Myocyte (in vitro differentiated cells): Measurements from ENCODE around the gene ISLR. TPM values are rescaled to one million over a fixed set of nuclear protein-coding genes. Genes with fewer than 3 reads are reported as not detected.

Experiments
- DNase-seq: peaks from one replicate; pipeline ENCODE4 v3.0.0-alpha.2; 2012; ENCODE audit warnings: low read depth
- polyA plus RNA-seq: library from polyadenylated mRNA; unstranded; fragments of >200 nt; gene quantifications from one replicate; pipeline ENCODE4 v1.2.1, GENCODE V29; 2012; ENCODE audit warnings: missing spikeins
- total RNA-seq: library from RNA; depleted of rRNA; stranded (reverse); fragments of >200 nt; gene quantifications from 2 replicates; pipeline ENCODE4 v1.2.3, GENCODE V29; 2014

The ISLR gene
- total RNA-seq: 0.31 and 2.2 TPM in 2 replicates
- 3.6 TPM for polyA plus RNA-seq

DNA sequence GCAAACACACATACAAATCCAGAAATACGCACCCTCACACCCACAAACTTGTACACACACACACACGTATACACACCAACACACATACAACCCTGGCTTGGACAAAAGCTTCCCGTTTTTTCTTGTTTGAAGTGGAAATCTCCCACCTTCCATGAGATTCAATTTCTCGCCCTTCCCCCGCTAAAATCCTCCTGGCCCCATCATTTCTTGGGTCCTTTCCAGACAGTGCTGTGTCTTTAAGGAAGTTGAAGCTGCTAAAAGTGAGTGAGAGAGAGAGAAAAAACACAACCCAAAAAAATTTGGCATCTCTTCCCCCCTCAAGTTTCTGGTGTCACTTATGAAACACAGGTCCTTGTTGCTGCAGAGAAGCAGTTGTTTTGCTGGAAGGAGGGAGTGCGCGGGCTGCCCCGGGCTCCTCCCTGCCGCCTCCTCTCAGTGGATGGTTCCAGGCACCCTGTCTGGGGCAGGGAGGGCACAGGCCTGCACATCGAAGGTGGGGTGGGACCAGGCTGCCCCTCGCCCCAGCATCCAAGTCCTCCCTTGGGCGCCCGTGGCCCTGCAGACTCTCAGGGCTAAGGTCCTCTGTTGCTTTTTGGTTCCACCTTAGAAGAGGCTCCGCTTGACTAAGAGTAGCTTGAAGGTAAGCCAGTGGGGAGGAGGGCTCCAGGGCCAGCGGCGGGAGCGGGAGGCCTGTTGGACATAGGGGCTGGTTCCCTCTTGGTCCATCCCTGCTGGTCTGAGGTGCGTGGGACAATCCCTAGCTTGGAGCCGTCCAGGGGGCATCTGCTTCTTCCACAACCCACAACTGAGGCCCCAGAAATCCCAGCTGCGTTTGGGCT is at the start of gene ISLR:
Gene ISLR, plus strand, starts transcription at position 331 of the 839 bp plus-strand sequence. CDS start 1,149 bp downstream, outside the sequence.
- peak; percentile 32 for DNase-seq

DNA sequence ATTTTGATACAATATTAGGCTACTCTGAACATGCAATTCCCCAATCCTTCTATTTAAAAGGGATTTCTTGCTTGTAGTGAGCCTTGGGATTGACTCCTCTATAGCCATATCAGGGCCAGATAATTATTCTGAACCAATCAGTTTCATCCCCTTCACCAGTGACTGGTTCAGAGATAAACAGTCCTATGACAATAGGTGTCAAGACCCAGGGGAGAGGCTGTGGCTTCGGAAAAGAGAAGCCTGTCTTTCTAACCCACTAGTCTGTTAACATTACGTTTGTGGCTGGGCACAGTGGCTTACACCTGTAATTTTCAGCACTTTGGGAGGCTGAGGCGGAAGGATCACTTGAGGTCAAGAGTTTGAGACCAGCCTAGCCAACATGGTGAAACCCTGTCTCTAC is 49.3 kb upstream of the ISLR start:
- no peak for DNase-seq

DNA sequence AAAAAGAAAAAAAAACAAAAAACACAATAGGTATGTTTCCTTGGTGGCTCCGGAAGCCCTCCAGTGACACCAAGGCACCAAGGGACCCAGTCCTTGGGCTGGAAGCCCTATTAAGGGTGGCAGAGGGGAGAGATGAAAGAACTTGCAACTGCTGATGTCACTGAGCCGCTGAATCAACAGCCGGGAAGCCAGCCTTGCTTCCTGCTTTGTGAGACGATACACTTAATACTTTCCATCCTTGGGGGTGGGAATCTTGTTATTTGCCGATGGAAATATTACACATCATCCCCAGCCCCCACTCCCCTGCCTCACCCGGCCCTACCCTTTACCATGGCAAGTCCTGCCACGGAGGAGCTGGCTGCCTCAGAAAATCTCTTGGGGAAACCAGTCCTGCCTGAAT is 48.8 kb upstream of the ISLR start:
- no peak for DNase-seq

DNA sequence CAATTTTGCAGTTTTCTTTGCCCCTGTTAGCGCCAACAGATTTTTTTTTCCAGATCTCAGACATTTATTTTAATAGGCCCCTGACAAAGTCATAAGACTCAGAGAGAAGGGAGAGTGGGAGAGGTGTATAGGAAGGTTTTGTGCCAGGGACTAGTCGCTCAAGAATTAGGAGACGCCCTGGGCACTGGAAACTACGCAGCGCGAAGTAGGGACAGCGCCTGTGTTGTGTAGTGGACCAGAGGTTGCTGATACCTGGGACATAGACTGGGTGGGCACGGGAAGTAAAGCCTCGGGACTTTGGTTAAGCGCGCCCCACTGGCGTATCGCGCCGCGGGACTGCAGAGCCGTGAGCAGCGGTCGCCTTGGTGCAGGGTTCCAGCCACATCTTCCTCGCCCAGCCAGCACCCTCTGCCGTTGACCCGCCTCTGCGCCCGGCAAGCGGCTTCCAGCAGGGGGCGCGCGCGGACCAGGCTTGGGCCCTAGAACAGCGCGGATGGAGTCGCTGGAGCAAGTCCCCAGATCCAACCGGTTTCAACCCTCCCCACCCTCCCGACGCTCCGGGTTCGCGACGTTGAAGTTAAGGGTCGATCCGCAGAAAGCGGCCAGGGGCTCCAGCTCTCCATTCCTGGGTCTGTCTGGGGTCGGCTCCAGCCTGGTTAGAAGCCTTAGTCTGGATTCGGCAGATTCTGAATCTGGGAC is 46.1 kb upstream of the ISLR start:
- peak; percentile 84 for DNase-seq

DNA sequence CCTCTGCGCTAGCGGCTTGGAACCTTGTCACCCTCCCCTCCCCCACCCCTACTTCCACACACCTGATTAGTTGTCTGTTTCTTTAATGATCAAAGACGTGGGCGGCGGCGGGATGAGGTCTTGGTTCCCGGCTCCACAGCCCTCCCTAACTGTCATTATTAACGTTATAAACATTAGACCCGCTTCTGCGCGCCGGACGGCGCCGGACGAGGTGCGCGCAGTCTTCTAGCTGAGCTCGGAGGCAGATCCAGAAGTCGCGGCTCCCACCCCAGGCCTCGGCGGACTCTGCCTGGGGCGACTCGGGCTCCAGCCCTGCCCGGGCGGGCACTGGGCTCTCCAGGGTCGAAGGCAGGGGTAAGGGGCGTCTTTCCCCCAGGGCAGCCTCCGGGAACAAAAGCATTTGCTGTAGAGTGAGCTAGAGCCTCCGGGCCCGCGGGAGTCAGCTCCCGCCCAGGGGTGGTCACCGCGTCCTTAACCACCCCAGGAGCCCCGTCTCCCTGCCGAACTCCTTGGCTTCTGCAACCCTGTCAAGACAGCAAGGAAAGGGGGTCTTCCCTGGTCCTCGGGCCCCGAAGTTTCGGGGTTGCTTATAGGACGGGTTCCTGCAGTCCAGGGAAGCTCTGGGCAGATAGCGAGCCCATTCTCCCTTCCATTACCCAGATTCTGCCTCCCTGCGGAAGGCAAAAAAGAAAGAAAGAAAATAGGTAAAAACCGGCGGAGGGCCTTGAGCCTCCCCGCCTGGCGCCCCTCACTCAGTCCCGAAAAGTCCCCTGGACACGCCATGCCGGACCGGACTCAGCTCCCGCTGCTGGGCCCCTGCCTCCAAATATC is 45.3 kb upstream of the ISLR start:
- no peak for DNase-seq

GRCh38 chr15:74128785-74129585 is 44.5 kb upstream of the ISLR start:
- no peak for DNase-seq

GRCh38 chr15:74129586-74130154 is 43.8 kb upstream of the ISLR start:
- no peak for DNase-seq

- DNase-seq: no peak
Observed at GRCh38 chr15:74130155-74130848, 43.2 kb upstream of the ISLR start, which contains the start of gene ISLR2. ISLR2 (plus strand) TSS chr15:74130586; CDS start chr15:74132755, 2,169 bp downstream.

DNA sequence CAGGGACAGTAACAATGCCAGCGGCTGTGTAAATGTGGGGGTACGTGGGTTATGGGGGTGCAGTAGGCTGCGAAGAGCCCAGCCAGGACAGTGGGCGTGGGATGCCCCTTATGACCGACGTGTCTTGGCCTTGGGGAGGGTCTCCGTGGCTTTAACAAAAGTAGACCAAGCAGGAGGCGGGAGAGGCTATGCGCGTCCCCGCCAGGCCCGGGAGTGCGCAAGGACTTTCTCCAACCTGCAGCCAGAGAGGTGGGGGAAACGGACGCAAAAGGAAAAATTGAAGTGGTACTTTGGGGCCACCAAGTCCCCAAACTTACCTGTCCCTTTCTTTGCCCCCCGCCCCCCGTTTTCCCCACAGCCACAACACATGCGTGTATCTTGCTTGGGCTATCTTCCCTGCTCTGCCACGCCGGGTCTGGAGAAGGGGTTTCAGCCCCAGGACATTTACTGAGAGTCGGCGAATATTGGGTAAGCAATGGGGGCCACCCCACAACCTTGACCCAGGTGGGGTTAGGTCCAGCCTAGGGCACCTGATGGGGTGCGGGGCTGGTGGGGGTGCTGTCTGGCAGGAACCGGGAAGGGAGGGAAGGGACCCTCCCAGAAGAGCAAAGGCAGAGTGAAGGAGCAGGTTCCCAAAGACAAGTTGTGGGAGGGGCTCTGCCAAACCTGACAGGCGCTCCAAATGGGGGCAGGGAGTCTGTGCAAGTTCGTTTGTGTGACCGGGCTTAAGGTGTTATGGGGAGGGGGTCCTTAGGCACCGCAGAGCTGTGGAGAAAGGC is 42.5 kb upstream of the ISLR start:
- DNase-seq: no peak

- no peak for DNase-seq
Observed at GRCh38 chr15:74131628-74132413, 41.7 kb upstream of the ISLR start.

DNA sequence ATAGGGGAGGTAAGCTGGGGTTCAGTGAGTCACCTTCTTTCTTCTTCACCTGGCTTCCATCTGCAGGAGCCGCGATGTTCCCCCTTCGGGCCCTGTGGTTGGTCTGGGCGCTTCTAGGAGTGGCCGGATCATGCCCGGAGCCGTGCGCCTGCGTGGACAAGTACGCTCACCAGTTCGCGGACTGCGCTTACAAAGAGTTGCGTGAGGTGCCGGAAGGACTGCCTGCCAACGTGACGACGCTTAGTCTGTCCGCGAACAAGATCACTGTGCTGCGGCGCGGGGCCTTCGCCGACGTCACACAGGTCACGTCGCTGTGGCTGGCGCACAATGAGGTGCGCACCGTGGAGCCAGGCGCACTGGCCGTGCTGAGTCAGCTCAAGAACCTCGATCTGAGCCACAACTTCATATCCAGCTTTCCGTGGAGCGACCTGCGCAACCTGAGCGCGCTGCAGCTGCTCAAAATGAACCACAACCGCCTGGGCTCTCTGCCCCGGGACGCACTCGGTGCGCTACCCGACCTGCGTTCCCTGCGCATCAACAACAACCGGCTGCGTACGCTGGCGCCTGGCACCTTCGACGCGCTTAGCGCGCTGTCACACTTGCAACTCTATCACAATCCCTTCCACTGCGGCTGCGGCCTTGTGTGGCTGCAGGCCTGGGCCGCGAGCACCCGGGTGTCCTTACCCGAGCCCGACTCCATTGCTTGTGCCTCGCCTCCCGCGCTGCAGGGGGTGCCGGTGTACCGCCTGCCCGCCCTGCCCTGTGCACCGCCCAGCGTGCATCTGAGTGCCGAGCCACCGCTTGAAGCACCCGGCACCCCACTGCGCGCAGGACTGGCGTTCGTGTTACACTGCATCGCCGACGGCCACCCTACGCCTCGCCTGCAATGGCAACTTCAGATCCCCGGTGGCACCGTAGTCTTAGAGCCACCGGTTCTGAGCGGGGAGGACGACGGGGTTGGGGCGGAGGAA is 40.5 kb upstream of the ISLR start:
- DNase-seq: no peak

DNA sequence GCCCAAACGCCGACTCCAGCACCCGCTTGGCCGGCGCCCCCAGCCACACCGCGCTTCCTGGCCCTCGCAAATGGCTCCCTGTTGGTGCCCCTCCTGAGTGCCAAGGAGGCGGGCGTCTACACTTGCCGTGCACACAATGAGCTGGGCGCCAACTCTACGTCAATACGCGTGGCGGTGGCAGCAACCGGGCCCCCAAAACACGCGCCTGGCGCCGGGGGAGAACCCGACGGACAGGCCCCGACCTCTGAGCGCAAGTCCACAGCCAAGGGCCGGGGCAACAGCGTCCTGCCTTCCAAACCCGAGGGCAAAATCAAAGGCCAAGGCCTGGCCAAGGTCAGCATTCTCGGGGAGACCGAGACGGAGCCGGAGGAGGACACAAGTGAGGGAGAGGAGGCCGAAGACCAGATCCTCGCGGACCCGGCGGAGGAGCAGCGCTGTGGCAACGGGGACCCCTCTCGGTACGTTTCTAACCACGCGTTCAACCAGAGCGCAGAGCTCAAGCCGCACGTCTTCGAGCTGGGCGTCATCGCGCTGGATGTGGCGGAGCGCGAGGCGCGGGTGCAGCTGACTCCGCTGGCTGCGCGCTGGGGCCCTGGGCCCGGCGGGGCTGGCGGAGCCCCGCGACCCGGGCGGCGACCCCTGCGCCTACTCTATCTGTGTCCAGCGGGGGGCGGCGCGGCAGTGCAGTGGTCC is 39.7 kb upstream of the ISLR start:
- no peak for DNase-seq

DNA sequence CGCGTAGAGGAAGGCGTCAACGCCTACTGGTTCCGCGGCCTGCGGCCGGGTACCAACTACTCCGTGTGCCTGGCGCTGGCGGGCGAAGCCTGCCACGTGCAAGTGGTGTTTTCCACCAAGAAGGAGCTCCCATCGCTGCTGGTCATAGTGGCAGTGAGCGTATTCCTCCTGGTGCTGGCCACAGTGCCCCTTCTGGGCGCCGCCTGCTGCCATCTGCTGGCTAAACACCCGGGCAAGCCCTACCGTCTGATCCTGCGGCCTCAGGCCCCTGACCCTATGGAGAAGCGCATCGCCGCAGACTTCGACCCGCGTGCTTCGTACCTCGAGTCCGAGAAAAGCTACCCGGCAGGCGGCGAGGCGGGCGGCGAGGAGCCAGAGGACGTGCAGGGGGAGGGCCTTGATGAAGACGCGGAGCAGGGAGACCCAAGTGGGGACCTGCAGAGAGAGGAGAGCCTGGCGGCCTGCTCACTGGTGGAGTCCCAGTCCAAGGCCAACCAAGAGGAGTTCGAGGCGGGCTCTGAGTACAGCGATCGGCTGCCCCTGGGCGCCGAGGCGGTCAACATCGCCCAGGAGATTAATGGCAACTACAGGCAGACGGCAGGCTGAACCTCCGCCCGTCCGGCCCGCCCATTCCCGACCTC is 39.0 kb upstream of the ISLR start:
- no peak for DNase-seq

GRCh38 chr15:74135041-74135565 is 38.4 kb upstream of the ISLR start:
- no peak for DNase-seq

GRCh38 chr15:74136540-74136813 is 37.0 kb upstream of the ISLR start:
- no peak for DNase-seq
